NCI-H526 treated with DMSO at 0.1 percent for 48 hours (cell line): Measurements from ENCODE around the gene ITSN2.

ENCODE experiments used
- DNase-seq: peaks from one replicate; lab custom pipeline; 2025; lab: John Stamatoyannopoulos, UW

ITSN2 gene

DNA sequence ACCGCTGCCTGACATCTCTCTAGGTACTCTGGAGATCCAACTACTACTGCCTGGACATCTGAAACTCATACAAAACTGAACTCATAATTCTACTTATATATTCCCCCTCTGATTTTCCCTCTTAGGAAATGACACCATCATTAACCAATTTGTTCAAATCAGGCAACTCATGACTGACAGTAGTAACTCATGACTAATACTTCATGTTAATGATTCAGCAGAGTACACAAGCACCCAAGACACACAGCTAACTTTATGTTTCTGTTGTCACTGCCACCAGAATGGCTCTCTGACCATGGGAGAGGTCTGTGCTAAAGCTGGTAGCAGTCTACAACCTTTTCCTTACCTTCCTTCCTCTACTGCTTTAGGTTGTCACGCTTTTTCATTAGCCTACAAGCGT, 91.1 kb downstream of the ITSN2 start:
- no peak for DNase-seq

GRCh38 chr2:24265212-24265611, 95.1 kb downstream of the ITSN2 start:
- no peak for DNase-seq

GRCh38 chr2:24262421-24262970, 97.8 kb downstream of the ITSN2 start:
- DNase-seq: no peak

DNA sequence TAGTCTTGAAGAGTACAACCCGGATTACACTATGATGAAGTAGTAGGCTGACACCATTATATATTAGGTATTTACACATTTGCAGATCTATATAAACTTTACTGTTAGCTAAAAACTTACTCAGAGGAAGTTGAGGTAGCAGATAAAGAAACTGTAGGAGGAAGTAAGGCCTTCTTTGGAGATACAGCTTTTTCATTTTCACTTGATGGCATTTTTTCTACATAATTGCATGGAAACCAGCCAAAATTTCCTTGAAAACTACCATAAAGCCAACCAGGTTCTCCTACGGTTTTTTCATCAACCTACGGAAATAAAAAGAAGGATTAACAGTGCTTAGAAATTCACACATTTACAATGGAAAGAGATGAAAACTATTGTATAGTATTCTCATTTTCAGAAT, 98.9 kb downstream of the ITSN2 start:
- DNase-seq: no peak

- DNase-seq: no peak
These were observed 101.0 kb downstream of the ITSN2 start for GRCh38 chr2:24259316-24259715.

DNA sequence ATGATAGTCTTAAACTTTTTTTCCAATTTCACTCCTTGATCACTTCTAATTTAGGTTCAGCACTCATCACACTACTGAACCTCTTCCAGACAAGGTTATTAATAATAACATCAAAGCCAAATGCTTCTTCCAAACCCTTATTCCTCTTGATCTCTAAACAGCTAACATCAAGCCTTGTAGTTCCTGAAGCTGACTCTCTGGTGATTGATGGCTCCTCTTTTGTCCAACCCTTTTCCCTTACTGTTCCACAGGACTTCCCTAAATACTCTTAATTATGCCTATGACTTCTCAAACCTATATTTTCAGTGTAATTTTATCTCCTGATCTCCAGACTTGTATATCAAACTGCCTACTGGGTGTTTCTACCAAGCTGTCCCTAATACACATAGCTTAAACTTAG, 101.6 kb downstream of the ITSN2 start:
- DNase-seq: no peak

DNA sequence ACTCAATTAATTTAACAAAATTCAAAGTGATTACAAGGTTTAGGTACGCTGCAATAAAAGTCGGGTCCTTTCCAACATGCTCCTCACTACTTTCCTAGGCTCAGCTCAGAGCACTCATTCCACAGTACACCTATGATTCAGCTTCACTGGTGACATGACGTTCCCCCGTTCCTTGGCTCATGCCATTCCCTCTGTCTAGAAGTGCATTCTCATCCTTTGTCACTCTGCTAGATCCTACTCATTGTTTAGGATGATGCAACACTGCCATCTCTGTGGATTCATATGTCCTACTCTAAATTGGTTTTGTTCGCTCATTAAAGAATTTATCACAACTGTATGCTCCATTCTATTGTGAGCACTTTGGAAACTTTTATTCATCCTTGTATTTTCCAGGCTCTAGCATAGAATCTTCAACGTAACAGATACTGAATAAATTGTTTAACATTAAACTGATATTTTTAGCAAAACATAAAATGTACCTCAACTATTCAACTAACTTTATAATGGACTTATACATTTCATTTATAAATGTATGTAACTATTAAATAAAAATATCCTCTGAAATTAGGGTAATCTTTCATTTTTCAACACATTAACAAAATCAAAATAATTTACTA, 106.9 kb downstream of the ITSN2 start:
- no peak for DNase-seq

GRCh38 chr2:24247592-24247991, 112.7 kb downstream of the ITSN2 start:
- no peak for DNase-seq

- DNase-seq: no peak
These were observed 113.2 kb downstream of the ITSN2 start for GRCh38 chr2:24247164-24247563.

DNA sequence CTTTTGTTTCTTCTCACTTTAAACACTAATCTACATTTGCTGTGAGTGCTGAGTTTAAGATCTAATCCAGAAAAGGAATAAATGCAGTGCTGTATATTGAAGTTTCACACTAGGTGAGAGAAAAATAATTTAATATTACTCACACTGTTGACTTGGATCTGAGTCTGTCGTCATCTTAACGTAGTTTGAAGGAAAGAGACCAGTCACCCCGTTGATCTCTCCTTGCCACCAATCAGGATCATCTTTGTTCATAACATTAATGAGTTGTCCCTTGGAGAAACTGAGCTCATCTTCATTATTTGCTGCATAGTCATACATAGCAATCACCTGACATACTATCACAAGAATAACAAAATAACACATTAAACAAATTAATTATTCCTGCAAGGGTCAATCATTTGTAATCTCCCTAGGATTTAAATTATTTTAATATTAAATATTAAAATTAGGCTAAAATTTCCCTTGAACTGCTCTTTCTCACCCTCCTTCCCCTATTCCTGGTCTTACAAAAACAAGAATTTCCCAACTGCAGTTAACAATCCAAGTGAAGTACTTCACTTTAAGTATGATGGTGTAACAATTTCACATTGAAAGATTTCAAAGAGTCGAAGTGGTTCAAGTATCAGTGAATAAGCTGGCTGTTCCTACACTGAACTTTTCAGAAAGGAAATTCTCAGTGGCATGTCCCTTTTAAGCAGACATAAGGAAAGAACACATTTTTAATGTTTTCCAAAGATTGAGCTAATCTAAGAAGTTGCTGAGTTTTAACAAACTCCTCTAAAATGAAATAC, 114.2 kb downstream of the ITSN2 start:
- DNase-seq: no peak

DNA sequence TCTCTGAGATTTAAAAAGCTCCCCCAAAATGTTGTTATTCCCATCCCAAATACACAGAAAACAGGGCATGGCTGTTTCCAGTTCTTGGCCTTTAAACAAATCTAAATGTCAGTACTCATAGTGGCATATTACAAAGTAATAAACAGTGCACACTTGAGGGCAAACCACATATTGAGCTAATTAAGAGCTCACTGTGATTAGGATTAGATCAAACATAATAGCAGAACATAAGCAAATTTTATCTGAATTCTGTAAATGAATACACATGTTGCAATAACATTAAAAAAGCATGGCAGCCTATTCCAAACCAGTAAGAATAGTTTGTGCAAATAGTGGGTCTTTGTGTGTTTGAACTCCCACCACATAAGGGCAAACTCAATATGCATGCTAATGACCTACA, 118.8 kb downstream of the ITSN2 start:
- DNase-seq: no peak

DNA sequence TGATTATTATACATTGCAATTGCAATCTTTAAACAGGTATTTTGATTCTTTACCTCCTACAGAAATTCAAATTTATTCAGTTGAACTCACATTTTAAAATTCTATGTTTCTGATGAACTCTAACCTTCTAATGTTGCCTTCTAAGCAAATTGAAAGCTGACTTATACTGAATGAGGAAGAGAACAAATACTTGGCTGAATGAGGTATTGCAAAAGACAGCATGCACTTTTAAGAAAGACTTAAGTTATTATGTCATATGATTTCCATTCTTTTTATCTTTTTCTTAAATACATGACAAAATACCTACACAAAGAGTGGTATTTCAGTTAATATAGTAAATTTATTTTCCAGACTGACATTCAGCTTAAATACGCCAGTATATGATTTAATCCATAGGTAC, 120.8 kb downstream of the ITSN2 start:
- no peak for DNase-seq

GRCh38 chr2:24238158-24238557, 122.2 kb downstream of the ITSN2 start:
- no peak for DNase-seq

- DNase-seq: no peak
These were observed 123.0 kb downstream of the ITSN2 start for GRCh38 chr2:24237313-24237712.

- no peak for DNase-seq
These were observed 127.0 kb downstream of the ITSN2 start for GRCh38 chr2:24233321-24233720.

DNA sequence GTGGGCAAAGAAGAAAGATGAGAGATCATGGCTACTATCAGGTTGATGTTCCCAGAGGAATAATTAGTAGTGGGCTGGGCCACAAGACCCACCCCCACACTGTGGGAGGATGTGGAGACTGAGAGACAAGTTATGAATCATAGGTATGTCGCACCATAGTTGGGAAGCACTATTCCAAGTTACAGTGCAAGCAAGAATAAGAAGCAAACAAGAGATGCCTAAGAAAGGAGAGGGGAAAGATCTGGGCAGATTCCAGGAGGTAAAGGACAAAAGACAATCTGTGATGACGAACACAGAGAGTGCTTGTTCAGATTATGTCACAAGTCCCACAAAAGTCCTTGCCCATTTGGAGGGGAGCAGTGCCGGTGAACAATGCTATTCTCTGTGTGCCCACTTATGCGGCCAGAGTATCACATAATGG, 128.9 kb downstream of the ITSN2 start:
- DNase-seq: no peak

- peak; percentile 51 for DNase-seq
These were observed 131.9 kb downstream of the ITSN2 start for GRCh38 chr2:24228470-24228869.

DNA sequence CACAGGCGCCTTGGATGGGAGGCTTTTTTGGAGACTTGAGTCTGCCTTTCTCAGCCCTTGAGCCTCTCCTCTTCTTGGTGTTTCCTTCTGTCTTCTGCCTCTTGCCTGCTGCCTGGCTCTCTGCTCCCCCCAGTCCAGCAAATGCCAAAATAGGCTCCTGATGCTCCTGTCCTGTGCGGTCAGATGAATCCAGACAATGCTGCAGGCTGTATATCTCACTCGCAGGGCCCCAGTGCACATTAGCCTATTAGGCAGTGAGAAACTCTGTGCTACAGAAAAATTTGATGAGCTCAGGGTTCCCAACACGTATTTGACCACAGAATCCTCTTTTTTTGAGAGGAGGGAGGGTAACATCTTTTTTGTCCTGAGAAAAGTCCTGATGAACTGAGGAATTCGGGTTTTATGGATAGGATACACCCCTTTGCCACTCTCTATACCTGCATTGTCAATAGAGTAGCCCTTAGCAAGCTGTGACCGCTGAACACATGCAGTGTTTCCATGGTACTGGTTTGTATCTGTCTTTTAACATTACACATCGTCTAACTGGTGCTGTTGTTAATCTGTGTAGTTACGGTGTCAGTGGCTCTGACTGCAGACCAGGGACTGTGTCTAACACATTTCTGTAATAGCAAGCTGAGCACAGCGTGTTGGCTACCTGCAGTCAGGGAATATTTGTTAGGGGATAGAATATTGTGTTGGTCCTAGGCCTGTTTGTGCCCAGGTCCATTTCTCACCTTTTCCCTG, 134.7 kb downstream of the ITSN2 start:
- no peak for DNase-seq

GRCh38 chr2:24222946-24223345, 137.4 kb downstream of the ITSN2 start:
- DNase-seq: no peak

GRCh38 chr2:24221343-24222050, 138.8 kb downstream of the ITSN2 start:
- DNase-seq: no peak

DNA sequence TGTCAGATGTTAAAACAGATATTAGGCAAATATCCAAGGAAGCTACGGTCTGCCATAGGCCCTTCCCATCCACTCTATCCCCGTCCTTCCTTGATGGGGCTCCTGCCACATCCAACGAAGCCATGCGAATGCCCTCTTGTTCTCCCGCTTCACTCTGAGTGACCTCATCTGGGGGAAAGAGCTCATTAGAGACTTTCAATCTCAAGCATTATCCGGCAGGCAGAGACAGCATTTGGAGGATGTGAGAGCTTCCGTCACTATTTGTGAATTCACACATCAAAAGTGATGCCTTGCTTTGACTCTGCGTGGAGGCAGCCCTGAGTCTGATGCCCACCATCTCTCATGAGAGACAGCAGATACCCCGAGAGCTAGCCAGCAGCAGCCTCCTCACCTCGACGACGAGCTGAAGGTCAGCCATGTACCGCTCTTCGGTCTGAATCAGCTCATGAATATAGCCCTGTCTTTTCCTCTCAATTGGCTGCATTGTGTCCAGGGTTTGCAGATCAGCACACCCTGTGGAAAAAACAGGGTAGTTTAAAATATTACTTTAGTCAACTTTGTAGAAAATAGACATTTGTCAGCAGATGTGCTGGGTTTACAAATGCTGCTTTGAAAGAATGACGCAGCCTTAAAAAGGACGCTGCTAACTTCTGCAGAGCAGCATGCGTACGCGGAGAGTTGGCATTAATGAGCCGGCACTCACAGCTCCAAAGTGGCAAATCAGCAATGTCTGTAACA, 139.6 kb downstream of the ITSN2 start:
- peak; percentile 72 for DNase-seq
